OCI-LY7 (cell line): ENCODE data around the gene ASB18. TPM values are rescaled to one million over a fixed set of nuclear protein-coding genes. Genes with fewer than 3 reads are reported as not detected.

Experiments used
- BruUV-seq: library from RNA; stranded (reverse); fragments of 400-500 nt; replicated peaks from 2 replicates; lab custom pipeline; 2021; lab: Mats Ljungman, UMichigan
- CTCF ChIA-PET: fragments of 300-600 bp; sonication (Branson Sonifier 250); formaldehyde crosslinking; loops from one replicate; lab custom pipeline; 2022; ENCODE audit warnings: antibody characterized with exemption; ENCODE audit not compliant: unreplicated experiment; lab: Charles Lee
- POLR2A ChIA-PET: fragments of 300-600 bp; sonication (Branson Sonifier 250); formaldehyde crosslinking; loops from one replicate; lab custom pipeline; 2022; ENCODE audit warnings: antibody characterized with exemption; lab: Charles Lee
- DNase-seq: peaks from one replicate; pipeline ENCODE4 v3.0.0-alpha.2; 2015; ENCODE audit warnings: low spot score
- H2AFZ ChIP-seq: fragments of 200-600 bp; sonication (generic), shearing (Covaris generic); 2 replicates; pipeline ENCODE4 v1.6.1; 2014; ENCODE audit warnings: mild to moderate bottlenecking, antibody characterized with exemption, low read length, moderate library complexity
- H3K27ac ChIP-seq: fragments of 200-600 bp; sonication (generic); 2 replicates; pipeline ENCODE4 v1.5.1; 2014; ENCODE audit warnings: mixed run types, low read depth, mild to moderate bottlenecking, moderate library complexity, low read length, inconsistent platforms; ENCODE audit not compliant: poor library complexity, severe bottlenecking
- H3K36me3 ChIP-seq: fragments of 200-600 bp; sonication (generic); 2 replicates; pipeline ENCODE4 v1.6.1; 2014; ENCODE audit warnings: mild to moderate bottlenecking, antibody characterized with exemption, low read length, moderate library complexity, mixed read lengths; ENCODE audit not compliant: insufficient read depth
- H3K4me1 ChIP-seq: fragments of 200-600 bp; sonication (generic); 2 replicates; pipeline ENCODE4 v1.5.1; 2014; ENCODE audit warnings: mild to moderate bottlenecking, low read length; ENCODE audit not compliant: insufficient read depth, poor library complexity, severe bottlenecking
- H3K4me2 ChIP-seq: fragments of 200-600 bp; sonication (generic); 2 replicates; pipeline ENCODE4 v1.6.1; 2014; ENCODE audit warnings: mild to moderate bottlenecking, low read length
- H3K4me3 ChIP-seq: fragments of 200-600 bp; sonication (generic); 2 replicates; pipeline ENCODE4 v1.5.1; 2014; ENCODE audit warnings: mild to moderate bottlenecking, low read depth, low read length; ENCODE audit not compliant: poor library complexity, severe bottlenecking
- H3K79me2 ChIP-seq: fragments of 200-600 bp; sonication (generic); 2 replicates; pipeline ENCODE4 v1.6.1; 2016; ENCODE audit warnings: low read depth, mild to moderate bottlenecking, low read length, moderate library complexity, mixed read lengths; ENCODE audit not compliant: insufficient read depth
- H3K9me2 ChIP-seq: fragments of 200-600 bp; sonication (generic); 2 replicates; pipeline ENCODE4 v1.6.1; 2016; ENCODE audit warnings: mild to moderate bottlenecking, low read length, mixed read lengths; ENCODE audit not compliant: insufficient read depth
- H3K9me3 ChIP-seq: fragments of 200-600 bp; sonication (generic); 2 replicates; pipeline ENCODE4 v1.6.1; 2014; ENCODE audit warnings: mild to moderate bottlenecking, mixed run types, low read length, mixed read lengths
- H4K20me1 ChIP-seq: fragments of 200-600 bp; sonication (generic); 2 replicates; pipeline ENCODE4 v1.6.1; 2014; ENCODE audit warnings: mild to moderate bottlenecking, antibody characterized with exemption, low read length, moderate library complexity, mixed read lengths; ENCODE audit not compliant: insufficient read depth
- EZH2phosphoT487 ChIP-seq: fragments of 200-600 bp; sonication (generic); IDR thresholded peaks from 2 replicates; pipeline ENCODE4 v1.6.1; 2018; ENCODE audit warnings: low read depth, borderline replicate concordance, mild to moderate bottlenecking, mixed run types, antibody characterized with exemption, low read length, moderate library complexity, mixed read lengths
- intact Hi-C: fragments of 100-400 bp; cut with micrococcal nuclease; formaldehyde crosslinking; loops from one replicate; pipeline ENCODE4 v1.10.0; 2022; ENCODE audit not compliant: unreplicated experiment
- total RNA-seq, 2 experiments: library from RNA; depleted of rRNA in 1 of 2; stranded (reverse); fragments of >200 nt in 1 of 2; shearing (Covaris generic) in 1 of 2; gene quantifications; 2 replicates each; pipeline ENCODE4 v1.2.3, GENCODE V29; 2014 to 2022
- TF ChIP-seq, protein P1 (sequence below): fragments of 200-600 bp; sonication (generic); conservative IDR thresholded peaks from 2 replicates; pipeline ENCODE4 v1.5.1; 2014; ENCODE audit warnings: mild to moderate bottlenecking, antibody characterized with exemption, low read length, moderate library complexity, mixed read lengths

ASB18 gene
- total RNA-seq, 2 experiments from 2014 or later = not detected

DNA sequence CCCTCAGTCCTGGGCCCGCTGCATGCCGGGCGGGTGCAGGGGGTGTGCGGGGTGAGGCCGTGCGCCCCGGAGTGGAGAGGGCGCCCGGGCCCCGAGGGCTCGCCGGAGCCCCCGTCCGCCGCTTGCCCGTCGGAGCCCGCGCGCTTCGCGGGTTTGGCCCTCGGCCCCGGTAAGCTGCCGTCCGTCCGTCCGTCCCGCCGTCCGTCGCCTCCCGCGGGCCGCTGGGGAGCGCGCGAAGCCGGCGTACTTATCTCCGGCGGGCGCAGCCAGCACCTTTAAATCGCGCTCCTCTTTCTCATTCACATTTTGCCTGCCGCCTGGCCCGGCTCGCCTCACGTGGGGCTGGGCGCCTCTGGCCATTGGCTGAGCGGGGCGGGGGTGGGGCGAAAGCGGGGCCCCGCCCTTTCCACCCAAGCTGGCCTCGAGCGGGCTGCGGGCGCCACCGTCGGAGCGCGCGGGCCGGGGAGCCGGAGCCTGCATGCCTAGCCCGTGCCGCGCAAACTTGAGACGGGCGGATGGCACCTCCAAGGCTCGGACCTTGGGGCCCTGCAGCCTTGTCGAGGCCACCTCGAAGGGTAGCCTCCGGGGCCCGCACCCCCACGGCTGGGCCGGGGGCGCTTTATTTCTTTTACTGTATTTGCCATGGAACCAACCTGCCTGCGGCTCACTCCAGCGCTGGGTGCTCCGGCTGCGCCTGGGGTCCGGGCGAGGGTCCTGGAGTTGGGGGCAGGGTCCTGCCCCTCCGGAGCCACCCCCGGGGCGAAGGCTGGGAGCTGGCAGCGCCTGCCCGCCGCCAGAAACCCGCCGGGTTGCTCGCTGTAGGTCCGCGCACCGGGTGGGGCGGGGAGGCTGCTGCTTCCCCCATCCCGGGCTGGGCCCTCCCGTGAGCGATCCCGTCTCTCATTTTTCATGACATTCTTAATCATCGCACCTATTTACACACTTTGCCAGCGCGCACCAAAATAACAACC, 95.8 kb downstream of the ASB18 start, which contains the start of gene GBX2:
Gene GBX2 (minus strand): TSS at position 277 of the 971 bp plus-strand sequence. CDS start 415 bp downstream, outside the sequence.
- H3K9me2 ChIP-seq = no peaks in the 10 kb centered on the region
- no TSS peak for BruUV-seq
- POLR2A ChIA-PET = no interaction called here
- H3K27ac ChIP-seq = no peak within 1 kb of the TSS
- H3K4me3 ChIP-seq = no peak within 1 kb of the TSS
- H3K79me2 ChIP-seq = no peaks in the 10 kb centered on the region
- CTCF ChIA-PET = no interaction called here
- no peak within 1 kb of the TSS for H3K4me2 ChIP-seq
- no peak within 1 kb of the TSS for H2AFZ ChIP-seq
- H4K20me1 ChIP-seq = no peaks in the 10 kb centered on the region
- H3K9me3 ChIP-seq = no peaks in the 10 kb centered on the region
- H3K4me1 ChIP-seq = no peaks in the 10 kb centered on the region
- H3K36me3 ChIP-seq = no peaks in the 10 kb centered on the region
- intact Hi-C loops = no loop called here
- TF ChIP-seq, protein P1, sequence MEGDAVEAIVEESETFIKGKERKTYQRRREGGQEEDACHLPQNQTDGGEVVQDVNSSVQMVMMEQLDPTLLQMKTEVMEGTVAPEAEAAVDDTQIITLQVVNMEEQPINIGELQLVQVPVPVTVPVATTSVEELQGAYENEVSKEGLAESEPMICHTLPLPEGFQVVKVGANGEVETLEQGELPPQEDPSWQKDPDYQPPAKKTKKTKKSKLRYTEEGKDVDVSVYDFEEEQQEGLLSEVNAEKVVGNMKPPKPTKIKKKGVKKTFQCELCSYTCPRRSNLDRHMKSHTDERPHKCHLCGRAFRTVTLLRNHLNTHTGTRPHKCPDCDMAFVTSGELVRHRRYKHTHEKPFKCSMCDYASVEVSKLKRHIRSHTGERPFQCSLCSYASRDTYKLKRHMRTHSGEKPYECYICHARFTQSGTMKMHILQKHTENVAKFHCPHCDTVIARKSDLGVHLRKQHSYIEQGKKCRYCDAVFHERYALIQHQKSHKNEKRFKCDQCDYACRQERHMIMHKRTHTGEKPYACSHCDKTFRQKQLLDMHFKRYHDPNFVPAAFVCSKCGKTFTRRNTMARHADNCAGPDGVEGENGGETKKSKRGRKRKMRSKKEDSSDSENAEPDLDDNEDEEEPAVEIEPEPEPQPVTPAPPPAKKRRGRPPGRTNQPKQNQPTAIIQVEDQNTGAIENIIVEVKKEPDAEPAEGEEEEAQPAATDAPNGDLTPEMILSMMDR = no peak
- TF ChIP-seq EZH2phosphoT487 = no peak
- no peak for DNase-seq

DNA sequence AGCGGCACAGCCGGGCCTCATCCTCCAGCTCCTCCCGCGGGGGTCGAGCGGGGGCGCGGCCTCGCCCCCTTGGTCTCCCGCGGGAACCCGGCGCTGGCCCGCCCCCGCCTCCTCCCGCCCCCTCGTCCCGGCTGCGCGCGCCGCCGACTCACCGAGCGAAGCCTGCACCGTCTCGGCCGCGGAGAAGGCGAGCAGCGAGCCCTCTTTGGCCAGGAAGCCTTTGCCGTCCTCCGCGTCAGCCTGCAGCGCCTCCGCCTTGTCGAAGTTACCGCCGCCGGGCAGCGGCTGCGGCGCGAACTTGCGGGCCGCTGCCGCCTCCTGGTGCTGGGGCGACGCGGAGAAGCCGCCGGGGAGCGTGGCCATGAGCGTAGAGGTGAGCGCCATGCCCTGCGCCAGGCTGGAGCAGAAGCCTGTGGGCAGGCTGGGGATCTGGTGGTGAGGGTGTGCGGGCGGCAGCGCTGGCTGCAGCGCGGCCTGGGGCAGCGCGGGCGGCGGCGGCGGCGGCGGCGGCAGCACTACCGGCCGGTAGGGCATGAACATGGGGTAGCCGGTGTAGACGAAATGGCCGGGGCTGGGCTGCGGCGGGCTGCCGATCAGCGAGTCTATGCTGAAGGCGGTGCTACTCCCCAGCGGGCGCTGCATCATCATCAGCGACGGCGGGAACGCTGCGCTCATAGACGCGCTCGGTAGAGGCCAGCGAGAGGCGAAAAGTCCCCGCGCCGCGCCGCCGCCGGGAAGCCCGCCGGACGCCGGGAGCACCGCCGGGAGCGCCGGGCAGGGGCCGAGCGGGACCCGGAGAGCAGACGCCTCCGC, 96.7 kb downstream of the ASB18 start:
- Histone ChIP-seq H3K4me1 (no peaks in the 10 kb centered on the region), H3K9me3 (no peaks in the 10 kb centered on the region), H3K79me2 (no peaks in the 10 kb centered on the region), H4K20me1 (no peaks in the 10 kb centered on the region), H3K27ac (no peak overlapping the region), H3K4me2 (no peak overlapping the region), H2AFZ (no peak overlapping the region), H3K4me3 (no peak overlapping the region), H3K36me3 (no peaks in the 10 kb centered on the region), H3K9me2 (no peaks in the 10 kb centered on the region)
- ChIA-PET POLR2A (no interaction called here), CTCF (no interaction called here)
- TF ChIP-seq, protein P1 = no peak
- TF ChIP-seq EZH2phosphoT487 = no peak
- intact Hi-C loops = no loop called here
- no TSS peak for BruUV-seq
- DNase-seq = no peak
